ENCODE results near the gene KNL1.

DNA sequence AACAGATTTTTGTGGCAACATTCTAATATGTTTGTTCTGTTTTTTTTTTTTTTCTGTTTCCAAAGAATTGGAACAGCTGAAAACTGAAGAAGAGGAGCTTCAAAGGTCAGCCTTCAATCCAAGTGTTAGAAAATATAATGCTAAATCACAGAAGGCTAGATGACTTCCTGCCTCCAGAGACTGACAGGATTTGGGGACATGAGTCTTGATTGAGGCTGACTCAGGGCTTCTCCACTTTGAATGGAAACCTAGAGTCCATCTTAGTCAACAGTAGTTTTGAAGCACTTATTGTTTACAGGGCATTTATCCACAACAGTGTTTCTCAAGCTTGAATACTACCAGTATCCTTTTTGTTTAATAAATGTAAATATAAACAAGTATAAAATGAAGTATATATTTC lies 56.4 kb downstream of the KNL1 start:
- TF ChIP-seq, protein P1, sequence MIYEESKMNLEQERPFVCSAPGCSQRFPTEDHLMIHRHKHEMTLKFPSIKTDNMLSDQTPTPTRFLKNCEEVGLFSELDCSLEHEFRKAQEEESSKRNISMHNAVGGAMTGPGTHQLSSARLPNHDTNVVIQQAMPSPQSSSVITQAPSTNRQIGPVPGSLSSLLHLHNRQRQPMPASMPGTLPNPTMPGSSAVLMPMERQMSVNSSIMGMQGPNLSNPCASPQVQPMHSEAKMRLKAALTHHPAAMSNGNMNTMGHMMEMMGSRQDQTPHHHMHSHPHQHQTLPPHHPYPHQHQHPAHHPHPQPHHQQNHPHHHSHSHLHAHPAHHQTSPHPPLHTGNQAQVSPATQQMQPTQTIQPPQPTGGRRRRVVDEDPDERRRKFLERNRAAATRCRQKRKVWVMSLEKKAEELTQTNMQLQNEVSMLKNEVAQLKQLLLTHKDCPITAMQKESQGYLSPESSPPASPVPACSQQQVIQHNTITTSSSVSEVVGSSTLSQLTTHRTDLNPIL (CRISPR knock-in tag; IDR thresholded peaks at IDR 0.05; ENCODE audit: low read depth), result no peak
- no peak for TF ChIP-seq RARB (CRISPR knock-in tag; IDR thresholded peaks at IDR 0.05)
- no peak for TF ChIP-seq ZC3H10 (CRISPR knock-in tag; IDR thresholded peaks at IDR 0.05)
- TF ChIP-seq, protein P2, sequence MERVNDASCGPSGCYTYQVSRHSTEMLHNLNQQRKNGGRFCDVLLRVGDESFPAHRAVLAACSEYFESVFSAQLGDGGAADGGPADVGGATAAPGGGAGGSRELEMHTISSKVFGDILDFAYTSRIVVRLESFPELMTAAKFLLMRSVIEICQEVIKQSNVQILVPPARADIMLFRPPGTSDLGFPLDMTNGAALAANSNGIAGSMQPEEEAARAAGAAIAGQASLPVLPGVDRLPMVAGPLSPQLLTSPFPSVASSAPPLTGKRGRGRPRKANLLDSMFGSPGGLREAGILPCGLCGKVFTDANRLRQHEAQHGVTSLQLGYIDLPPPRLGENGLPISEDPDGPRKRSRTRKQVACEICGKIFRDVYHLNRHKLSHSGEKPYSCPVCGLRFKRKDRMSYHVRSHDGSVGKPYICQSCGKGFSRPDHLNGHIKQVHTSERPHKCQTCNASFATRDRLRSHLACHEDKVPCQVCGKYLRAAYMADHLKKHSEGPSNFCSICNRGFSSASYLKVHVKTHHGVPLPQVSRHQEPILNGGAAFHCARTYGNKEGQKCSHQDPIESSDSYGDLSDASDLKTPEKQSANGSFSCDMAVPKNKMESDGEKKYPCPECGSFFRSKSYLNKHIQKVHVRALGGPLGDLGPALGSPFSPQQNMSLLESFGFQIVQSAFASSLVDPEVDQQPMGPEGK (CRISPR knock-in tag; IDR thresholded peaks at IDR 0.05; ENCODE audit: borderline replicate concordance), result no peak
- TF ChIP-seq, protein P3, sequence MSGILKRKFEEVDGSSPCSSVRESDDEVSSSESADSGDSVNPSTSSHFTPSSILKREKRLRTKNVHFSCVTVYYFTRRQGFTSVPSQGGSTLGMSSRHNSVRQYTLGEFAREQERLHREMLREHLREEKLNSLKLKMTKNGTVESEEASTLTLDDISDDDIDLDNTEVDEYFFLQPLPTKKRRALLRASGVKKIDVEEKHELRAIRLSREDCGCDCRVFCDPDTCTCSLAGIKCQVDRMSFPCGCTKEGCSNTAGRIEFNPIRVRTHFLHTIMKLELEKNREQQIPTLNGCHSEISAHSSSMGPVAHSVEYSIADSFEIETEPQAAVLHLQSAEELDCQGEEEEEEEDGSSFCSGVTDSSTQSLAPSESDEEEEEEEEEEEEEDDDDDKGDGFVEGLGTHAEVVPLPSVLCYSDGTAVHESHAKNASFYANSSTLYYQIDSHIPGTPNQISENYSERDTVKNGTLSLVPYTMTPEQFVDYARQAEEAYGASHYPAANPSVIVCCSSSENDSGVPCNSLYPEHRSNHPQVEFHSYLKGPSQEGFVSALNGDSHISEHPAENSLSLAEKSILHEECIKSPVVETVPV (CRISPR knock-in tag; IDR thresholded peaks at IDR 0.05), result no peak
- TF ChIP-seq PPARA (CRISPR knock-in tag; IDR thresholded peaks at IDR 0.05; ENCODE audit: borderline replicate concordance), result no peak
- no peak for TF ChIP-seq ZNF70 (CRISPR knock-in tag; IDR thresholded peaks at IDR 0.05)
- TF ChIP-seq ZNF8 (CRISPR knock-in tag; IDR thresholded peaks at IDR 0.05), result no peak
- TF ChIP-seq, protein P4, sequence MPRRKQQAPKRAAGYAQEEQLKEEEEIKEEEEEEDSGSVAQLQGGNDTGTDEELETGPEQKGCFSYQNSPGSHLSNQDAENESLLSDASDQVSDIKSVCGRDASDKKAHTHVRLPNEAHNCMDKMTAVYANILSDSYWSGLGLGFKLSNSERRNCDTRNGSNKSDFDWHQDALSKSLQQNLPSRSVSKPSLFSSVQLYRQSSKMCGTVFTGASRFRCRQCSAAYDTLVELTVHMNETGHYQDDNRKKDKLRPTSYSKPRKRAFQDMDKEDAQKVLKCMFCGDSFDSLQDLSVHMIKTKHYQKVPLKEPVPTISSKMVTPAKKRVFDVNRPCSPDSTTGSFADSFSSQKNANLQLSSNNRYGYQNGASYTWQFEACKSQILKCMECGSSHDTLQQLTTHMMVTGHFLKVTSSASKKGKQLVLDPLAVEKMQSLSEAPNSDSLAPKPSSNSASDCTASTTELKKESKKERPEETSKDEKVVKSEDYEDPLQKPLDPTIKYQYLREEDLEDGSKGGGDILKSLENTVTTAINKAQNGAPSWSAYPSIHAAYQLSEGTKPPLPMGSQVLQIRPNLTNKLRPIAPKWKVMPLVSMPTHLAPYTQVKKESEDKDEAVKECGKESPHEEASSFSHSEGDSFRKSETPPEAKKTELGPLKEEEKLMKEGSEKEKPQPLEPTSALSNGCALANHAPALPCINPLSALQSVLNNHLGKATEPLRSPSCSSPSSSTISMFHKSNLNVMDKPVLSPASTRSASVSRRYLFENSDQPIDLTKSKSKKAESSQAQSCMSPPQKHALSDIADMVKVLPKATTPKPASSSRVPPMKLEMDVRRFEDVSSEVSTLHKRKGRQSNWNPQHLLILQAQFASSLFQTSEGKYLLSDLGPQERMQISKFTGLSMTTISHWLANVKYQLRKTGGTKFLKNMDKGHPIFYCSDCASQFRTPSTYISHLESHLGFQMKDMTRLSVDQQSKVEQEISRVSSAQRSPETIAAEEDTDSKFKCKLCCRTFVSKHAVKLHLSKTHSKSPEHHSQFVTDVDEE (CRISPR knock-in tag; IDR thresholded peaks at IDR 0.05), result no peak
- TF ChIP-seq ZFP30 (CRISPR knock-in tag; IDR thresholded peaks at IDR 0.05), result no peak
- TF ChIP-seq ISL1 (CRISPR knock-in tag; IDR thresholded peaks at IDR 0.05), result no peak

Data from SK-N-SH treated with all-trans-retinoic acid at 6 μM for 48 hours (cell line).